Heart left ventricle (tissue), 13 donors: ENCODE measurements around the gene COBL.

Experiments used
- POLR2A ChIP-seq, 2 donors: fragments of 450-650 bp; IDR thresholded peaks; one replicate each; pipeline ENCODE4 v1.6.1; 2017; ENCODE audit warnings: antibody characterized with exemption in 2 of 2, mild to moderate bottlenecking in 2 of 2, moderate library complexity in 2 of 2
- TF ChIP-seq, protein P1 (sequence below), 12 donors: fragments of 200-600 bp; sonication (generic) in 4 of 12; IDR thresholded peaks; one replicate each; pipeline versions ENCODE4 v1.5.0 to v1.8.0; 2018 to 2022; ENCODE audit warnings: antibody characterized with exemption in 12 of 12, mild to moderate bottlenecking in 5 of 12
- donor health status: ischemic (EF 13 %, LVEDD 7.1; RV severe dilation, severe dysfunction).
- donor health status: DM: no; HTN: yes; CAD: no.
- donor health status: DM: no; HTN: no; CAD: no.
- donor health status: ischemic (EF 25% LVEDD 6.9; RV normal size, moderate dysfunction).
- donor health status: ischemic (EF 25% LVEDD 5.7; RV mildly dilated, moderate dysfunction).
- donor health status: ischemic (EF 35%, LVEDD 5.7; RV mildly dilated, moderate dysfunction).
- donor health status: nonischemic (EF 11% LVEDD 7.7; RV severe dilation, severe dysfunction).
- donor health status: DM: yes; HTN: yes; CAD: no.
- donor health status: PGD.
- donor health status: ischemic (EF 29% LVEDD 5.4; RV normal size, mild dysfunction).
- donor health status: nonischemic (EF 23%, LVEDD 6.1; RV moderate dilation, normal function).

- TF ChIP-seq, protein P1, sequence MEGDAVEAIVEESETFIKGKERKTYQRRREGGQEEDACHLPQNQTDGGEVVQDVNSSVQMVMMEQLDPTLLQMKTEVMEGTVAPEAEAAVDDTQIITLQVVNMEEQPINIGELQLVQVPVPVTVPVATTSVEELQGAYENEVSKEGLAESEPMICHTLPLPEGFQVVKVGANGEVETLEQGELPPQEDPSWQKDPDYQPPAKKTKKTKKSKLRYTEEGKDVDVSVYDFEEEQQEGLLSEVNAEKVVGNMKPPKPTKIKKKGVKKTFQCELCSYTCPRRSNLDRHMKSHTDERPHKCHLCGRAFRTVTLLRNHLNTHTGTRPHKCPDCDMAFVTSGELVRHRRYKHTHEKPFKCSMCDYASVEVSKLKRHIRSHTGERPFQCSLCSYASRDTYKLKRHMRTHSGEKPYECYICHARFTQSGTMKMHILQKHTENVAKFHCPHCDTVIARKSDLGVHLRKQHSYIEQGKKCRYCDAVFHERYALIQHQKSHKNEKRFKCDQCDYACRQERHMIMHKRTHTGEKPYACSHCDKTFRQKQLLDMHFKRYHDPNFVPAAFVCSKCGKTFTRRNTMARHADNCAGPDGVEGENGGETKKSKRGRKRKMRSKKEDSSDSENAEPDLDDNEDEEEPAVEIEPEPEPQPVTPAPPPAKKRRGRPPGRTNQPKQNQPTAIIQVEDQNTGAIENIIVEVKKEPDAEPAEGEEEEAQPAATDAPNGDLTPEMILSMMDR (IDR thresholded peaks at IDR 0.05) = no peak
- TF ChIP-seq POLR2A (IDR thresholded peaks at IDR 0.05) = no peak
Observed at GRCh38 chr7:51300762-51301674, 15.6 kb downstream of the COBL start.
